SKM-1 treated with dmso at 0.1 percent for 144 hours (cell line): Measurements from ENCODE around the gene TTC32.
A peak's percentile ranks its signal among the peaks of the same experiment; 100 is the strongest.
"Not testable (repeated sequence)": the region's sequence is repeated elsewhere in the genome, so short reads cannot be mapped to it uniquely, and the experiment has no call there.

ENCODE experiments used
- DNase-seq: peaks from one replicate; lab custom pipeline; 2025; ENCODE audit not compliant: unreplicated experiment; lab: John Stamatoyannopoulos, UW

Gene TTC32

GRCh38 chr2:19899985-19900930, 1.5 kb downstream of the TTC32 start:
- no peak for DNase-seq

- no peak for DNase-seq
These were observed 3.0 kb downstream of the TTC32 start for GRCh38 chr2:19898592-19899329.

GRCh38 chr2:19897623-19898245, 4.0 kb downstream of the TTC32 start:
- no peak for DNase-seq

- DNase-seq: no peak
These were observed 6.2 kb downstream of the TTC32 start for GRCh38 chr2:19895535-19895934.

GRCh38 chr2:19894134-19894792, 7.5 kb downstream of the TTC32 start:
- DNase-seq: no peak

- DNase-seq: no peak
These were observed 8.2 kb downstream of the TTC32 start for GRCh38 chr2:19893520-19894133.

- DNase-seq: peak; percentile 94
These were observed 9.8 kb downstream of the TTC32 start for GRCh38 chr2:19891971-19892370.

GRCh38 chr2:19890104-19890503, 11.7 kb downstream of the TTC32 start:
- no peak for DNase-seq

GRCh38 chr2:19888831-19889230, 13.0 kb downstream of the TTC32 start:
- DNase-seq: no peak

GRCh38 chr2:19887510-19887909, 14.3 kb downstream of the TTC32 start:
- no peak for DNase-seq

- no peak for DNase-seq
These were observed 15.5 kb downstream of the TTC32 start for GRCh38 chr2:19886261-19886660.

GRCh38 chr2:19885791-19886190, 16.0 kb downstream of the TTC32 start:
- DNase-seq: no peak

GRCh38 chr2:19883971-19884720, 17.6 kb downstream of the TTC32 start:
- no peak for DNase-seq

GRCh38 chr2:19883486-19883885, 18.3 kb downstream of the TTC32 start:
- DNase-seq: no peak

GRCh38 chr2:19882286-19882685, 19.5 kb downstream of the TTC32 start:
- DNase-seq: no peak

- DNase-seq: no peak
These were observed 19.9 kb downstream of the TTC32 start for GRCh38 chr2:19881908-19882265.

- no peak for DNase-seq
These were observed 20.4 kb downstream of the TTC32 start for GRCh38 chr2:19881221-19881907.

GRCh38 chr2:19880191-19880590, 21.6 kb downstream of the TTC32 start:
- not testable (repeated sequence) for DNase-seq

- DNase-seq: no peak
These were observed 22.7 kb downstream of the TTC32 start for GRCh38 chr2:19879120-19879519.
